ENCODE measurements around the gene KCNK5.

DNA sequence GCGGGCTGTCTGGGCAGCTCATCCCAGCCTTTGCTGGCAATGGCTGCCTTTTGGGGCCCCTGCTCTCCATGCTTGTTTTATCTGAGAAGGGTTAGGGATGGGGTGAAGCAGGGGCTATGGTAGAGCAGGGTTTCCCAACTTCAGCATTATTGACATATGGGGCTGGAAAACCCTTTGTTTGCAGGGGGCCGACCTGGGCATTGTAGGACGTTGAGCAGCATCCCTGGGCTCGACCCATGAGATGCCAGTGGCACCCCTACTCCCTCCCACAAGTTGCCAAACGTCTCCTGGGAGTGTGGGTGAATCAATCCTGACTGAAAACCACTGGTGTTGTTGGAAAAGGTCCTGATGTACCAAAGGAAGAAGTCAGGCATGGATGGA is 56.9 kb downstream of the KCNK5 start:
- TF ChIP-seq, protein P1, sequence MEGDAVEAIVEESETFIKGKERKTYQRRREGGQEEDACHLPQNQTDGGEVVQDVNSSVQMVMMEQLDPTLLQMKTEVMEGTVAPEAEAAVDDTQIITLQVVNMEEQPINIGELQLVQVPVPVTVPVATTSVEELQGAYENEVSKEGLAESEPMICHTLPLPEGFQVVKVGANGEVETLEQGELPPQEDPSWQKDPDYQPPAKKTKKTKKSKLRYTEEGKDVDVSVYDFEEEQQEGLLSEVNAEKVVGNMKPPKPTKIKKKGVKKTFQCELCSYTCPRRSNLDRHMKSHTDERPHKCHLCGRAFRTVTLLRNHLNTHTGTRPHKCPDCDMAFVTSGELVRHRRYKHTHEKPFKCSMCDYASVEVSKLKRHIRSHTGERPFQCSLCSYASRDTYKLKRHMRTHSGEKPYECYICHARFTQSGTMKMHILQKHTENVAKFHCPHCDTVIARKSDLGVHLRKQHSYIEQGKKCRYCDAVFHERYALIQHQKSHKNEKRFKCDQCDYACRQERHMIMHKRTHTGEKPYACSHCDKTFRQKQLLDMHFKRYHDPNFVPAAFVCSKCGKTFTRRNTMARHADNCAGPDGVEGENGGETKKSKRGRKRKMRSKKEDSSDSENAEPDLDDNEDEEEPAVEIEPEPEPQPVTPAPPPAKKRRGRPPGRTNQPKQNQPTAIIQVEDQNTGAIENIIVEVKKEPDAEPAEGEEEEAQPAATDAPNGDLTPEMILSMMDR (IDR thresholded peaks at IDR 0.05) = no peak
- no peak for TF ChIP-seq POLR2A (IDR thresholded peaks at IDR 0.05)
